NCI-H446 (cell line): Measurements from ENCODE around the gene GORASP1.
A peak's percentile ranks its signal among the peaks of the same experiment; 100 is the strongest.
"Not testable (repeated sequence)": the region's sequence is repeated elsewhere in the genome, so short reads cannot be mapped to it uniquely, and the experiment has no call there.

Source experiments
- DNase-seq, 2 experiments: peaks; one replicate each; lab custom pipeline; 2025; lab: John Stamatoyannopoulos, UW

Gene GORASP1

DNA sequence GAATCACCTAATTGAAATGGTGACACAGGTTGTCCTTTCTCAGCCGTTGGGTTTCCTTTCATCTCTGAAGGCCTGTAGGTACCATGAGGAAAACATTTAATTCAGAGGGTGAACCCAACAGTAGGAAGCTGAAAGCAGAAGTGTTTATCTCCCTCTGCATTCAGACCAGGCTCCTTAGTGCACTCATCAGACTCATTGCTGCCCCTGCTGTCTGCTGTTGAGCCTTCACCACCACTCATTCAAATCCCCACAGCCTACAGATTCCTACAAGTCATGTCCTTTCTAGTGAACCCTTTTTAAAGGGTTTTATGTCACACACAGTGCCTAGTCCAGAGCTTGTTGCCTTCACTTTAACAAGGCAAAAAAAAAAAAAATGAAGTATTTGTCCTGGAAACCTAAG is 42.2 kb downstream of the GORASP1 start:
- DNase-seq: peak; percentile 1 to 5

DNA sequence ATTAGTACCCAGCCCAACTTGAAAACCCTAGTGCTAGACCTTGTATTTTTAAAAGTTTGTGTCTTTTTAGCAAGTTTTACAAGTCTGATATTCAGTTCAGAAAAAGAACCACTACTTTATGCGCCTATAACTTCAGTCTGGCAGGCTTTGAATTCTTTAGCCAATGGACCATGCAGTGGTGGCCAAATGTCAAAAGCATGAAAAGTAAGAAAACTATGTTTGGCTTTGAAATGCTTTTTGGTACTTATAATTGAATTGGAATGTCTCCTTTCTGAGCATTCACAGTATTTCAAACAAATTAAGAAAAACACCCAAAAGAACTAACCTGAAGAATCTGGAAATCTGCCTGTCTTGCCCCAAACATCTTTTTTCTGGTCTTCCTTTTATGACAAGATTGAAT is 42.8 kb downstream of the GORASP1 start:
- no peak for DNase-seq

DNA sequence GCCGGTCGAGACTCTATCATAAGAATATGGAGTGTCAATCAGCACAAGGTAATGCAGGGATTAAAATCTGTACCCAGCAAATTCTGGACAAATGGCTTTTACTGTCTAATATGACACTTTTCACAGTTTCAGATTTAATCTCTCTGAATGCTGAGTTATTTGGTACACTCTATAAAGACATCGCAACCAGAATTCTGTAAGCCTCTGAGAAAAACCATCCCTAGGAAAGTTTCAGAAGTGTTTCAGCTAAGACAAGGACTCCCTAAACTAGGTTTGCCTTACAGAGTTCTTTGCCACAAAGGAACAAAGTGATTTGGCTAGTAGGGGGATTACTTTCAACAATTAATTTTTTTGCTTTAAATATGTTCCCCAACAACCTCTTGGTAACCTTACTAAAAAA is 44.3 kb downstream of the GORASP1 start:
- DNase-seq: no peak

DNA sequence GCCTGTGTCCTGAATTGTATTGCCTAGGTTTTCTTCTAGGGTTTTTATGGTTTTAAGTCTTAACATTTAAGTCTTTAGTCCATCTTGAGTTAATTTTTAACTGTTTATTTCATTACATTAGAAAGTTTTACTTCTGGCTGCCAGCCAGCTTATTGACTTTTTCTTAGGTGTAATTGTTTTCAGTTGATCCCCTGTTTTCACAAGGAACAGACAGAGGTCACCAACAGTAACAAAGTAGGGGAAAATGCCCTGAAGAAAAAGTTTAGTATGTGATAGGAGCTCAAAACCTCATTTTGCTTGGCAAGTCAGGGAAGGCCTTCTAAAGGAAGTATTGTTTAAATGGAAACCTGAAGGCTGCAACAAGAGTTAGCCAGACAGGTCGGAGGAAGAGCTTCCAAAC is 45.2 kb downstream of the GORASP1 start:
- no peak for DNase-seq

DNA sequence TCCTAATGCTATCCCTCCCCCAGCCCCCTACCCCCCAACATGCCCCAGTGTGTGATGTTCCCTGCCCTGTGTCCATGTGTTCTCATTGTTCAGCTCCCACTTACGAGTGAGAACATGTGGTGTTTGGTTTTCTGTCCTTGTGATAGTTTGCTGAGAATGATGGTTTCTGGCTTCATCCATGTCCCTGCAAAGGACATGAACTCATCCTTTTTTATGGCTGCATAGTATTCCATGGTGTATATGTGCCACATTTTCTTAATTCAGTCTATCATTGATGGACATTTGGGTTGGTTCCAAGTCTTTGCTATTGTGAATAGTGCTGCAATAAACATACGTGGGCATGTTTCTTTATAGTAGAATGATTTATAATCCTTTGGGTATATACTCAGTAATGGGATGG is 46.2 kb downstream of the GORASP1 start:
- DNase-seq: not testable (repeated sequence)

GRCh38 chr3:39056151-39056550 is 51.3 kb downstream of the GORASP1 start:
- DNase-seq: no peak

DNA sequence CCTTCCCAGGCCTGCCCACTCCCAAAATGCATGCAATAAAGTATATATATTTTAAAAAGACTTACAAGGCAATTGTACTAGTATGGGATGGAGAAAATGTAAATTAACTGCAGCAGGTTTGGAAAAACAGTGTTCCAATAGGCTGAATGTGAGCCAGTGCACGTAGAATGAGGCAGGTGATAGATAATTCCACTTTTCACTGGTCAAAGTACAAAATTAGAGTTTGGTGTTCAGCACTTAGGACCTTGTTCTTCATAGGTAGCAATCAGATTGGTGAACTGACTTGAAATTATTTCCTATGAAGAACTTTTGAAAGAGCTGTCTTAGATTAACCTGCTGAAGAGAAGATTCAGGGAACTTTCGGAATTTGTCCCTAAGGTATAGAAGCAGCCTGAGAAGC is 53.7 kb downstream of the GORASP1 start:
- DNase-seq: no peak

DNA sequence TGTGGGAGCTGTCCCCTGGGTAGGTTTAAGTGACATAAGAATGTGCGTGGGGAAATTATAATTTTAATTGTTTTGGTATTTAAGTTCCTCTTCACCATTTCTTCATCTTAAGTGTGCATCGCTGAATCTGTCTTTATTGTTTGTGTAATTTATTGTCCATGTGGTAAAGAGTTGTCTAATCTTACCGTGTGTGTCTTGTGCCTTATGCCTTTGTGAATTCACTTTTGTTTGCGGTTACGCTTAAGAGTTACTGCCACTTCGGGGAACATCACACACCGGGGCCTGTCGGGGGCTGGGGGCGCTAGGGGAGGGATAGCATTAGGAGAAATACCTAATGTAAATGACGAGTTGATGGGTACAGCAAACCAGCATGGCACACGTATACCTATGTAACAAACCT is 54.8 kb downstream of the GORASP1 start:
- DNase-seq: no peak

GRCh38 chr3:39051649-39052561 is 55.5 kb downstream of the GORASP1 start, which contains the start of the genes SCN11A and WDR48:
Gene SCN11A, minus strand, starts transcription at chr3:39051944. Its CDS starts 101,582 bp downstream, at chr3:38950362.
Gene WDR48, plus strand, starts transcription at chr3:39052016. Its CDS starts 10 bp downstream, at chr3:39052026.
- DNase-seq: peak; percentile 63 to 81

DNA sequence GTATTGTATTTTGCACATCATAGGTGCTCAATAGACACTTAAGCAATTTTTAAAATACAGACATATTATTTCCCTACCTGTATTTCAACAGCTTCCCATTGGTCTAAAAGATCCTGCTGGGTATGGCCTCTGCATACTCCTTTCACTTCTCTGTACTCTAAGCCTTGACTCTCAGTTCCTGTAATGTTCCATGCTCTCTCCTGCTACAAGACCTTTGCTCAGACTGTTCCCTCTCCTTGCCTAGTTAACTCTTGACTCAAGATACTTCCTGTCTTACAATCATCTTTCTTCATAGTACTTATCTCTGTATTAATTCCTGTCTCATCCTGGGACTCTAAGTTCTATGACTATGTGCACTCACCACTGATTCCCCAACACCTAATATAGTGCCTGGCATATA is 57.4 kb downstream of the GORASP1 start:
- no peak for DNase-seq
